H1 (cell line): ENCODE data around the gene PPP1R3G.

Experiments used
- EP300 ChIP-seq, 2 experiments: IDR thresholded peaks; 1 replicate in 1 of 2; 2 replicates in 1 of 2; pipeline ENCODE4 v1.6.1; 2011 to 2012; ENCODE audit warnings: low read depth in 2 of 2, low read length in 2 of 2, mild to moderate bottlenecking in 2 of 2, borderline replicate concordance in 1 of 2, inconsistent platforms in 1 of 2, moderate library complexity in 1 of 2
- SP2 ChIP-seq: IDR thresholded peaks from 2 replicates; pipeline ENCODE4 v1.6.1; 2012; ENCODE audit warnings: mild to moderate bottlenecking, low read length, inconsistent platforms

- TF ChIP-seq EP300 (IDR thresholded peaks at IDR 0.05; ENCODE audit: borderline replicate concordance in 1 of 2, low read depth in 2 of 2, low read length in 2 of 2) = no peak
- no peak for TF ChIP-seq SP2
Measured at GRCh38 chr6:5089481-5090438, 4.6 kb downstream of the PPP1R3G start.
